NCI-H345 (cell line): Measurements from ENCODE around the gene NOS1.
"Not testable (repeated sequence)": the region's sequence is repeated elsewhere in the genome, so short reads cannot be mapped to it uniquely, and the experiment has no call there.

Experiments
- DNase-seq: peaks from one replicate; lab custom pipeline; 2025; lab: John Stamatoyannopoulos, UW

Gene NOS1

GRCh38 chr12:117361347-117361751 lies at the start of gene NOS1:
Gene NOS1, minus strand, starts transcription at chr12:117361626. Its CDS starts 30,557 bp downstream, at chr12:117331069.
- no peak for DNase-seq

- DNase-seq = no peak
Measured at GRCh38 chr12:117409286-117409685, 47.9 kb upstream of the NOS1 start.

- peak; percentile 26 for DNase-seq
Measured at GRCh38 chr12:117408161-117408791, 46.9 kb upstream of the NOS1 start.

- DNase-seq = no peak
Measured at GRCh38 chr12:117404940-117405339, 43.5 kb upstream of the NOS1 start.

- DNase-seq = no peak
Measured at GRCh38 chr12:117404203-117404853, 42.9 kb upstream of the NOS1 start.

GRCh38 chr12:117403586-117404139 lies 42.2 kb upstream of the NOS1 start:
- no peak for DNase-seq

GRCh38 chr12:117402363-117402762 lies 40.9 kb upstream of the NOS1 start:
- DNase-seq = no peak

- DNase-seq = no peak
Measured at GRCh38 chr12:117400912-117401311, 39.5 kb upstream of the NOS1 start.

- not testable (repeated sequence) for DNase-seq
Measured at GRCh38 chr12:117398482-117398881, 37.1 kb upstream of the NOS1 start.

GRCh38 chr12:117395766-117396165 lies 34.3 kb upstream of the NOS1 start:
- no peak for DNase-seq

- DNase-seq = no peak
Measured at GRCh38 chr12:117394491-117394890, 33.1 kb upstream of the NOS1 start.

GRCh38 chr12:117393656-117394055 lies 32.2 kb upstream of the NOS1 start:
- no peak for DNase-seq

GRCh38 chr12:117390866-117391265 lies 29.4 kb upstream of the NOS1 start:
- no peak for DNase-seq

GRCh38 chr12:117388951-117389446 lies 27.6 kb upstream of the NOS1 start:
- DNase-seq = no peak

- no peak for DNase-seq
Measured at GRCh38 chr12:117387832-117388231, 26.4 kb upstream of the NOS1 start.

- no peak for DNase-seq
Measured at GRCh38 chr12:117384735-117385134, 23.3 kb upstream of the NOS1 start.

- no peak for DNase-seq
Measured at GRCh38 chr12:117380083-117380482, 18.7 kb upstream of the NOS1 start.

- no peak for DNase-seq
Measured at GRCh38 chr12:117377758-117378157, 16.3 kb upstream of the NOS1 start.

- DNase-seq = no peak
Measured at GRCh38 chr12:117370588-117370987, 9.2 kb upstream of the NOS1 start.

GRCh38 chr12:117370000-117370399 lies 8.6 kb upstream of the NOS1 start:
- not testable (repeated sequence) for DNase-seq

- peak; percentile 82 for DNase-seq
Measured at GRCh38 chr12:117367006-117367638, 5.7 kb upstream of the NOS1 start.

- no peak for DNase-seq
Measured at GRCh38 chr12:117365049-117365616, 3.7 kb upstream of the NOS1 start.
